Fibroblast of pulmonary artery (primary cell): ENCODE data around the gene PATJ.
"Not testable (repeated sequence)": the region's sequence is repeated elsewhere in the genome, so short reads cannot be mapped to it uniquely, and the experiment has no call there.

Experiments used
- DNase-seq: peaks from one replicate; pipeline ENCODE4 v3.0.0-alpha.2; 2010; ENCODE audit warnings: low read depth
- H3K4me3 ChIP-seq: replicated peaks from 2 replicates; pipeline ENCODE4 v1.5.1; 2011; ENCODE audit warnings: low read depth, mild to moderate bottlenecking, control low read depth, low read length, moderate library complexity
- TF ChIP-seq, protein P1 (sequence below): IDR thresholded peaks from 2 replicates; pipeline ENCODE4 v1.5.1; 2011; ENCODE audit warnings: mild to moderate bottlenecking, control low read depth, low read length, inconsistent platforms; ENCODE audit errors: missing control alignments

The PATJ gene

DNA sequence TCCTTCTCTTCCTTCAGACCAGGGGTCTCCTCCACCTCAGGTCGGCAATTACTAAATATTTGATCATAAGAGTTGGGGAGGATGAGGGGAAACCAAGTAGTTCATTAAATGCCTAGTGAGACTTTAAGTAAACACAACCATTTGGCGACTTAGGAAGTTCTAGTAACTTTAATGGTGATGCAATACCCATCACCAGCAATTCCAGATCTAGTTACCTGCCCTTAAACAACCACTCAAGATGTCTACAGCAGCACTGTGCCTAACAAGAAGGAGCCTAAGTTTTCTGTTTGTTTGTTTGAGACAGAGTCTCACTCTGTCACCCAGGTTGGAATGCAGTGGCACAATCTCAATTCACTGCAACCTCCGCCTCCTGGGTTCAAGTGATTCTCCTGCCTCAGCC is 395.7 kb downstream of the PATJ start:
- no peak for DNase-seq
- no peak overlapping the region for H3K4me3 ChIP-seq
- TF ChIP-seq, protein P1, sequence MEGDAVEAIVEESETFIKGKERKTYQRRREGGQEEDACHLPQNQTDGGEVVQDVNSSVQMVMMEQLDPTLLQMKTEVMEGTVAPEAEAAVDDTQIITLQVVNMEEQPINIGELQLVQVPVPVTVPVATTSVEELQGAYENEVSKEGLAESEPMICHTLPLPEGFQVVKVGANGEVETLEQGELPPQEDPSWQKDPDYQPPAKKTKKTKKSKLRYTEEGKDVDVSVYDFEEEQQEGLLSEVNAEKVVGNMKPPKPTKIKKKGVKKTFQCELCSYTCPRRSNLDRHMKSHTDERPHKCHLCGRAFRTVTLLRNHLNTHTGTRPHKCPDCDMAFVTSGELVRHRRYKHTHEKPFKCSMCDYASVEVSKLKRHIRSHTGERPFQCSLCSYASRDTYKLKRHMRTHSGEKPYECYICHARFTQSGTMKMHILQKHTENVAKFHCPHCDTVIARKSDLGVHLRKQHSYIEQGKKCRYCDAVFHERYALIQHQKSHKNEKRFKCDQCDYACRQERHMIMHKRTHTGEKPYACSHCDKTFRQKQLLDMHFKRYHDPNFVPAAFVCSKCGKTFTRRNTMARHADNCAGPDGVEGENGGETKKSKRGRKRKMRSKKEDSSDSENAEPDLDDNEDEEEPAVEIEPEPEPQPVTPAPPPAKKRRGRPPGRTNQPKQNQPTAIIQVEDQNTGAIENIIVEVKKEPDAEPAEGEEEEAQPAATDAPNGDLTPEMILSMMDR: no peak

DNA sequence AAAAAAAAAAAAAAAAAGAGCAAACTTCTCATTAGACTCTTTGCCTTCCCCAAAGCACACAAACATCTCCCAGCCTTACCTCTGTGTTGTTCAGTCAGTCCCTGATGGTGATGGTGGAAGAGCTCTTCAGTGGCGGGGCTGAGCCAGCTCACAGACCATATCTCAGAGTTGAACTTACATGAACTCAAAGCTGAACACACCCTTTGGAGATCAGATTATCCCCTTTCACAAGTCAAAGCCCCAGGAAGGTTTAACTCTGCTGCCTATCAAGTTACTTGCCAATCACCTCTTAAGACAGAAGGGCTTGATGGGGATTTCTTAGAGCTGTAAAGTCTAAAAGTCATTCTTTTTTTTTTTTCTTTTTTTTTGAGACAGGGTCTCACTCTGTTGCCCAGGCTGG is 397.1 kb downstream of the PATJ start:
- H3K4me3 ChIP-seq: no peak overlapping the region
- no peak for DNase-seq
- TF ChIP-seq, protein P1: no peak

DNA sequence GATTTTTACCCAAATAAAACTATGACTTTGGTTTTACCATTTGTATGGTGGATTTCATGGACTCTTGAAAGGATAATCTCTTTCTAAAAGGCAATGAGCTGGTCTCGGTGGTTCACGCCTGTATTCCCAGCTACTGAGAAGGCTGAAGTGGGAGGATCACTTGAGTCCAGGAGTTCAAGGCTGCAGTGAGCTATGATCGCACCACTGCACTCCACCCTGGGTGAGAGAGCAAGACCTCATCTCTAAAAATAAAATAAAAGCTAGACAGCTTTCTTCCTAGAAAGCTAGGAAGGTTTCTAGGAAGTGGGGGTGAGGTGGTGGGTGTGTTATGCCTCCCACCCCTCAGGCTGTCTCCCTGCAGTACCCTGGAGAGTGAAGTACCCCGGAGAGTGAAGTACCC is 398.4 kb downstream of the PATJ start:
- no peak for DNase-seq
- TF ChIP-seq, protein P1: no peak
- H3K4me3 ChIP-seq: no peak overlapping the region

DNA sequence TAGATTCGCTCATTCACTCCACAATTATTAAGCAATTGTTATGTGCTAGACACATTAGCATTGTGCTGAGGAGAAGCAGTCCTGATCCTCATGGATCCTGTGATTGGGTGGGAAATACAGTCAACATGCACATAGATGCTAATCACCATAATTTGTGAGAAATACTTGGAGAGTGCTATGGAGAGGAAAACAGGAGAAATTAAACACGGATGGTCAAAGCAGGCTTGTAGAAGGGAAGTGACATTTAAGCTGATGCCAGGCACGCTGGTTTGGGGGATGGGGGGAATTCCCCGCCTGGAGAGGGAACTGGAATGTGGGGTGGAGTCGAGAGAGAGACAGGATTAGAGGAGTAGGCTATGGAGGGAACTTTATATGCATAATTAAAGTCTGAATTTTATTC is 400.2 kb downstream of the PATJ start:
- DNase-seq: no peak
- H3K4me3 ChIP-seq: no peak overlapping the region
- TF ChIP-seq, protein P1: no peak

DNA sequence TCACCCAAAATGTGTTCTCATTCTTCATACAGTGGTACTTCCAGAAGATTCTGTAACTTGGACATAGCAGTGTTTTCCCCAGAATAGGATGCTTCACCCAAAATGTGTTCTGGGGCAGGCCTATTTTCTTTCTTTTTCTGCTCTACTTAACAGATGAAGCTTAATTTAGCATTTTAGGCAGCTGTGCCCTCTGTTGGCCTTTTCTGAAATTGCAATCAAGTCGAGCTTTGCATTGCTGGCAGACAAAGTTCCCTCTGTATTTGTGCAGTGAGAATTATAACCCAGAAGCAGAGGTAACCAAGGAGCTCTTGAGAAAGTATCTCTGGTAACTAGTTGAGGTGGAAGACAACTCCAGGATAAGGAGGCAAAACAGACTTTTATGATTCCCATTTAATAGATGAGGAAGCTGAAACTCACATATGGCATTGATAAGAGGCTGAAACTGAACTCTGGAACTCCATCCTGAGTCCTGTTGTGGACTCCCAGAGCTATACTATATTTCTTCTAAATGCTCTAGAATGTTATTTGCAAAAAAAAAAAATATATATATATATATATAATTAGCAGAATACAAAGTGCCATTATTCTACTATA is 402.1 kb downstream of the PATJ start:
- no peak overlapping the region for H3K4me3 ChIP-seq
- TF ChIP-seq, protein P1: peak; percentile 78
- peak; percentile 63 for DNase-seq

DNA sequence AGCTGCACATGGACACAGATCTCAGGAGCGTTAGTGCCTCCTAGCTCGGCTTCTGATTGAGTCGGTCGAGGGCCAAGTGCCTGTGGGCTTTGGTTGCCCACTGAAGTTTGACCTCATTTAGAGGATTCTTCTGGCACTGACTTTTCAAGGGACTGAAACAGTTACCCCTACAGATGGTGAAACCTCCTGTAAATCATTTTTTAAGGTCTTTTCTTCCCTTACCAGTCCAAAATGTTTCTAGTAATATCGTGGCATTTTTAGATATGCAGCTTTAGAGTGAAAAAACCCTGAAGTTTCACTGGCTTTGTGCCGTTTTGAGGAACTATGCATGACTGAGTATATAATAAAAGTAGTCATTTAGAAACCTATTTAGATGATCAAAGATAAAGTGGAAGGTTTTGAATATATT is 417.7 kb downstream of the PATJ start:
- no peak for DNase-seq
- H3K4me3 ChIP-seq: no peak overlapping the region
- TF ChIP-seq, protein P1: no peak

DNA sequence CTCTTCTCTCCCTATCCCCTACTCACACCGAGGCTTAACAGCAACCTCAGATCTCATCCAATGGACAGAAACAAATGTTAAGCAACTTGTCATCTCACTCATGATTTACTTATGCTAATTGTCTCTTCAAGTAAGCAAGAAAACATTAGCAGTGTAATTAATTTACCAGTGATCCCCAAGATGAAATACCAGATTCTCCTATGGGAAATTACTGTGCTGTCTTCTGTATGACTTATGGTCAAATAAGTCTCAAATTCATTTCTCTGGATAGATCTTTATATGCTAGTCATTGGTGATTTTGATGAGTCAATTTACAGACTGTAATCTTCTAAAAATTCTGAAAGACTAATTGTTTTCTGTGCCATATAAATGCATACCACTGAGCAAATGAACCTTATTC is 419.4 kb downstream of the PATJ start:
- no peak for DNase-seq
- TF ChIP-seq, protein P1: no peak
- H3K4me3 ChIP-seq: no peak overlapping the region

DNA sequence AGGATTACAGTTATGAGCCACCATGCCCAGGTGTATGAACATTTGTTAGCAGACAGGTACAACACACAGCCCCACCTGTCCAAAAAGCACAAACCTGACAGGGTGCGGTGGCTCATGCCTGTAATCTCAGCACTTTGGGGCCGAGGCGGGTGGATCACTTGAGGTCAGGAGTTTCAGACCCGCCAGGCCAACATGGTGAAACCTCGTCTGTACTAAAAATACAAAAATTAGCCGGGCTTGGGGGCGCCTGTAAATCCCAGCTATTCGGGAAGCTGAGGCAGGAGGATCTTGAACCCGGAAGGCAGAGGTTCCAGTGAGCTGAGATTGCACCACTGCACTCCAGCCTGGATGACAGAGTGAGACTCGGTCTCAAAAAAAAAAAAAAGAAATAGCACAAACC is 428.1 kb downstream of the PATJ start:
- H3K4me3 ChIP-seq, DNase-seq: not testable (repeated sequence)
